IPS-NIHi7 (cell line): ENCODE results near the gene CLPTM1L.
A peak's percentile ranks its signal among the peaks of the same experiment; 100 is the strongest.
"Not testable (repeated sequence)": the region's sequence is repeated elsewhere in the genome, so short reads cannot be mapped to it uniquely, and the experiment has no call there.

Source experiments
- DNase-seq: peaks from one replicate; pipeline ENCODE4 v3.0.0; 2012; ENCODE audit warnings: mixed read lengths; ENCODE audit errors: extremely low spot score

CLPTM1L gene

DNA sequence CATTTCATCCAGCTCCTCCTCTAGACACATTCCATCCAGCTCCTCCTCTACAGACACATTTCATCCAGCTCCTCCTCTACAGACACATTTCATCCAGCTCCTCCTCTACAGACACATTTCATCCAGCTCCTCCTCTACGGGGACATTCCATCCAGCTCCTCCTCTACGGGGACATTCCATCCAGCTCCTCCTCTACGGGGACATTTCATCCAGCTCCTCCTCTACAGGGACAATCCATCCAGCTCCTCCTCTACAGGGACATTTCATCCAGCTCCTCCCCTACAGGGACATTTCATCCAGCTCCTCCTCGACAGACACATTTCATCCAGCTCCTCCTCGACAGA lies 18.4 kb downstream of the CLPTM1L start:
- DNase-seq: not testable (repeated sequence)

DNA sequence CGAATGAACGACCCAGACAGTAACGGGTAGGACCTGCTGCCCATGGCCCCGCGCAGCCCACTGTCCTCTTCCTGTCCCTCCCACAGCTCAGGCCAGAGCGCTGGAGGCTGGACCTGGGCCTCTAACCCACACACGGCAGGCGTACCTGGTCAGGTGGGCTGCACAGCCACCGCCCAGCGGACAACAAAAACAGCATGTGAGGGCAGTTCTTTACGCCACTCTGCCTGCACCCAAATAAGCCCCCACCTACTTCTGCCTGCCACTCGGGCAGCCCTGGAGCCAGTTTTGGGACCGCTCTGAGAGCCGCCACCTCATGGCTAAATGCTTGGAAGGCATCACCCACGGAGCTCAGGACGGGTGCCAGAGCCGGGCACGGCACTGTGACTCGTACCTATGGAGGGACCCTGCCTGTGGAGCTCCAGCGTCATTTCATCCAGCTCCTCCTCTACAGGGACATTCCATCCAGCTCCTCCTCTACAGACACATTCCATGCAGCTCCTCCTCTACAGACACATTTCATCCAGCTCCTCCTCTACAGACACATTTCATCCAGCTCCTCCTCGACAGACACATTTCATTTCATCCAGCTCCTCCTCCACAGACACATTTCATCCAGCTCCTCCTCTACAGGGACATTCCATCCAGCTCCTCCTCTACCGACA lies 18.9 kb downstream of the CLPTM1L start:
- no peak for DNase-seq

DNA sequence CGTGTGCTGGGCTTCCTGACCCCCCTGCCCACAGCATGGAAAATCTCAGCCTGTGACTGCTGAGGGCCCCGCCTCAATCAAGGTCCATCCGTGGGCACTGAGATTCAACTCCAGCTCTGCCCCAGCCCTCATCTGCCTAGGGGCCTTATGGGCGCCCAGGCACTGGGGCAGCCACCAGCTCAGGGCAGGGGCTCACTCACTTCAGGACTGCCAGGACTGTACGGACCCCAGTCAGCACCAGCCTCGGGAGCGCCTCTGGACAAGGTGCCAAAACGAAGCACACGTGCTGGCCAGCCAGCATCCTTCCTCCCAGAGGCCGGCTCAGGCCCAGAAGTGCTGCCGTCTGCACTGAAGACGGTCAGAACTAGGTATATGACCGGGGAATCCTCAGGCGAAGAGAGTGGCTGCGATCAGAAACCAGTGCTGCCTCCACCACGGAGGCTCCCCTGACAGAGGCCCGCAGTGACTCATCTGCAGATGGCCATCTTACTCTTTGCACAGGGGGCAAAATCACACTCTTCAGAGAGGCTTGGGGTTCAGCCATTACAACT lies 19.6 kb downstream of the CLPTM1L start:
- no peak for DNase-seq

DNA sequence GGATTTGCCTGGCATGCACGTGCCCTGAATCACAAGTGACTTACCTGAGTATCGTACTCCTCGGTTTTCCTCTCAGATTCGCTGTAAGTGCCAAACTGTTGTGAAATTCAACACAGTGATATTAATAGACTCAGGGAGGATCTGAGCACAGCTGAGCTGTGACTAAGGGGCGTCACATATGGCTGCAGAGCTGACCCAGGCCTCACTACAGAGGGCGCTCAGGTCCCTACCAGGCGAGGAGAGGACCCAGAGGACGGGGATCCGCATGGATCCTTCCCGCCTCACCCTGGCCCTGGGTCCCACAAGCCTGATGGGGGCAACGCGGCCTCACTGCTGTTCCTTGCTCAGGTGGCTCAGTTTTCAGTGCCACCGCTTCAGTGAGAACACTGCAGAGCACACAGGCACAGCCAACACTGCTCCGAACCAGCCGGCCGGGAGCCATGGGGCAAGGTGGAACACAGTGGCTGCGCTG lies 20.1 kb downstream of the CLPTM1L start:
- DNase-seq: peak; percentile 38

DNA sequence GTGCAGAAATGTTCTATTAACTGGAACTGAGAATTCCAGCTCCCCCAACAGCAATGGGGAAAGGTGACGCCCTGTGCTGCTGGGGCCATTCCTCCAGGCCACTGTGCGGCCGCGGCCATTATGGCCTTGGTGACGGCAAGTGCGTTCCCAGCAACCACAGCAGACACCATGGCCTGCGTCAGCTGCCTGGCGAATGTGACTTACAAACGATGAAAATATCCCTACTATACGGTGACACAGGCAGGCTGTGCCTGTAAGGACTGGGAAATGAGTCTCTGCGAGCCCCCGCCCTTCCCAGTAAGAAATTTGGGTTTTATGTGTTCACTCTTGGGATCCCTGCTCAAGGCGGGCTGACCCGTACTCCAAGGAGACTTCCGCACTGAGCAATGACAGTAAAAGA lies 20.6 kb downstream of the CLPTM1L start:
- no peak for DNase-seq

DNA sequence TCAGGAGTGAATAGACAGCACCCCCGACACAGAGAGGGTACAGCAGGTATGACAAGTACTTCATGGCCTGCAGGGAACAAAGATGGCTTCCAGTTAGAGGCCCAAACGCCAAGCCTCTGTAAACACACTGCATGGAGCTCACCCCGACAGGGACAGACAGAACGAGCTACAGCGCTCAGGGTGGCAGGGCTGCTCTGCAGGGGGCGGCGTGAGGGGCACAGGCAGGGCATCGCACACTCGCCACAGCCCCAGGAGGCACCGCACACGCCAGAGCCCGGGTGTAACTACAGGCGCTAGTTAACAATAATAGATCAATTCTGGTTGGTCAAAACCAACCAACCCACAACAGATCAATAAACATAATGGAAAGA lies 21.1 kb downstream of the CLPTM1L start:
- no peak for DNase-seq

DNA sequence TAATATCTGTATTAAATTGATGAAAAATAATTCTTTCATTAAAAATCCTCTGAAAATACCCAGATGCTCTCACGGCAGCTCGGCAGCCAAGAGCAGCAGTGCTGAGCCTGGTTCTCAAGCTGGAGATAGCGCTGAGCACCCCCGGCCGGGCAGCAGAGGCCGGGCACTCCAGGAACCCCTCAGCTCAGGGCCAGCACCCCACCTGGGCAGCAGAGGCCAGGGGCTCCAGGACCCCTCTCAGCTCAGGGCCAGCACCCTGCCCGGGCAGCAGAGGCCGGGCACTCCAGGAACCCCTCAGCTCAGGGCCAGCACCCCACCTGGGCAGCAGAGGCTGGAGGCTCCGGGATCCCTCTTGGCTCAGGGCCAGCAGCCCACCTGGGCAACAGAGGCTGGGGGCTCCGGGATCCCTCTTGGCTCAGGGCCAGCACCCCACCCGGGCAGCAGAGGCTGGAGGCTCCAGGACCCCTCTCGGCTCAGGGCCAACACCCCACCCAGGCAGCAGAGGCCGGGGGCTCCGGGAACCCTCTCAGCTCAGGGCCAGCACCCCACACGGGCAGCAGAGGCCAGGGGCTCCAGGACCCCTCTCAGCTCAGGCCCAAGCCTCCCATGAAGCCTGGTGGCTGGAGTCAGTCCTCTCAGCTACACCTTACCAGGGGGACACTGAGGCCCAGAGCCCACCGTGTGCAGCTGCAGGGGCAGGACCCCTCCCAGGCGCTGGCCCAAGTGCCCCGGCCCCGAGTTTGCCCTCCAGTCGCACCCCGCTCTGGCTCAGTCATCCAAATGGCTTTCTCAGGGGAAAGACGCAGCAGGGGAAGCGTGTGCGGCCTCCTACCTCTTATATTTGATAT lies 21.7 kb downstream of the CLPTM1L start:
- DNase-seq: no peak

DNA sequence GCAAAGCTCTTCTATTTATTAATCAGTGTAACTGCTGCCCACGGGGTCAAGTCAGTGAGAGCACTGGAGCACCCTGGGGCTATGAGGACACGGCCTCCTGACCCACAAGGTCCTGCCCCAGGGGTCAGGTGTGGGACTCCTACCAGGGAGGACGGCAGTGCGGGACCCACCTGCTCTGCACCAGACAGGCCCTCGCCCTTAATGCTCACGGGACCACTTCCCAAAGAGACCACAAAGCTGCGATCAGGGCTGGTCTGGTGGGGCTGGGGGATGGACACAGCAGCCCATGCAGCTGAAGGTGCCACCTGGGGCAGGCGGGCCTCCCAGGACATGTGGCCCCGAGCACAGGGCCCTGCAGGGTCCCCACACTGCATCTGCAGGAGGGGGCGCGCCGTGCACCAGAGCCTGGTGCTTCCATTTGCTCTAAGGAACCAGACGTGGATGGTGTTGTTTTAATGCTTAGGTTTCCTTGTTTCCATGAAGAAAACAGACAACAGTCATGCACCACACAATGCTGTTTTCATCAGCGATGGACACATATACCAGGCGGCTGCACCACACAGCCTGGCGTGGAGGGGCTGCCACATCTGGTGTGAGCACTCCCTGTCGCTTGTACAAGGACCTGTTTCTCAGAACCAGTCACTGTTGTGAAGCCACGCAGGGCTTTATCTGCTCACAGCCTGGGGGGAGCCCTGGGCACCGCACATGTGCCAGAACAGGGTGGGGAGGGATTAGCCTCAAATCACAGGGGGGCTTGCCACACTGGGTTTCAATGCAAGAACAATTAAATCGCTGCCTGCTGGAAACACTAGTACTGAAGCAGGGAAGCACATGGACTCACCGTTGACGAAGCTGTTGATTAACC lies 22.6 kb downstream of the CLPTM1L start:
- DNase-seq: no peak

DNA sequence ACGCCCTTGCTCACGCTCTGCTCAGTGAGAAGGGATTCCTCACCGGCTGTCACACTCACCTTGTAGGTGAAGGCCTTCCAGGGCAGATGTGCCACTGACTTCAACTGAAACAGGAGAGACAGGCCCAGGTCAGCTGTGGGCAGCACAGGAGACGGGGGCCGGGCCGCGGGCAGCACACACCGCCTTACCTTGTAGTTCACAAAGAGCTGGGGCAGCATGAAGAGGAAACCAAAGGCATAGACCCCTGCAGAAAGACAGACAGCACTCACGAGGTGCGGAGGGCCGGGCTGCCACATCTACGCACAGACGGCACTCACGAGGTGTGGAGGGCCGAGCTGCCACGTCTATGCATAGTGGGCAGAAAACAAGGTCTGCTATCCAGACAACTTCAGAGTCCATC lies 23.3 kb downstream of the CLPTM1L start:
- DNase-seq: no peak

DNA sequence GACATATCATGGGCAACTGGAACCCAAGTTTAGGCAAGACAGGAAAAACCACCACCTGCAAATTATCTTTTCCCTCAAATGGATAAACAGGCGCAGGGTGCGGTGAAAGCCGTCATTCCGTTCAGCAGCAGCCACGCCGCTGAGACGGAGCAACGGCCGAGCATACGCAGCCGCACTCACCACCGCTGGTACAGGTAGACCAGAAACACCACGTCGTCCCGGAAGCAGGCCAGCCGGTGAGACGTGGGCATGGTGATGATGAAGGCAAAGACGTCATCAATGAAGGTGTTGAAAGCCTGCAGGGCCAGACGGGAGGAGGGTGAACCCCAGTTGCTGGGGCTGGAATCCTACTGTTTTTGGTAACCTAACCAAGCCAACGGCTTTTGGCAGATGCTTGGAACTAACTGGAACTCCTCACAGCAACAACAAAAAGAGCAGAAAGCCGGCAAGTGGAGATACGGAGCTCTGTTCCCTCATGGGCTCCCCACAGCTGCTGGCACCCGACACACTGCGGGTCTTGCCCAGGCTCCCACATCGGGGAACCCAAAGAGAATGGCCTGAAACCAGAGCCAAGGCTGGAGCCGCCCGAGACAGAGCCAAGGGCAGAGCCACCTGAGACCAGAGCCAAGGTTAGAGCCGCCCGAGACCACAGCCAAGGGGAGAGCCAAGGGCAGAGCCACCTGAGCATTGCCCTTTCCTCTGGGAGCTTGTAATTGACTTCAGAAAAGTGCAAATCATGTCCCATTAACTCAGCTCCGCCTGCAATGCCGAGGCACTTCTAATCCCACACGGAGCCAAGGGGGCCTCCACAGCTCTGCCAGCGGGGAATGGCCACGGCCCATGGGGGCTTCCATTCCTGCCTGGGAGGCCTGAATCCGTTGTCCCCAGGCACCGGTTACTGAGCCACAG lies 24.2 kb downstream of the CLPTM1L start:
- no peak for DNase-seq

DNA sequence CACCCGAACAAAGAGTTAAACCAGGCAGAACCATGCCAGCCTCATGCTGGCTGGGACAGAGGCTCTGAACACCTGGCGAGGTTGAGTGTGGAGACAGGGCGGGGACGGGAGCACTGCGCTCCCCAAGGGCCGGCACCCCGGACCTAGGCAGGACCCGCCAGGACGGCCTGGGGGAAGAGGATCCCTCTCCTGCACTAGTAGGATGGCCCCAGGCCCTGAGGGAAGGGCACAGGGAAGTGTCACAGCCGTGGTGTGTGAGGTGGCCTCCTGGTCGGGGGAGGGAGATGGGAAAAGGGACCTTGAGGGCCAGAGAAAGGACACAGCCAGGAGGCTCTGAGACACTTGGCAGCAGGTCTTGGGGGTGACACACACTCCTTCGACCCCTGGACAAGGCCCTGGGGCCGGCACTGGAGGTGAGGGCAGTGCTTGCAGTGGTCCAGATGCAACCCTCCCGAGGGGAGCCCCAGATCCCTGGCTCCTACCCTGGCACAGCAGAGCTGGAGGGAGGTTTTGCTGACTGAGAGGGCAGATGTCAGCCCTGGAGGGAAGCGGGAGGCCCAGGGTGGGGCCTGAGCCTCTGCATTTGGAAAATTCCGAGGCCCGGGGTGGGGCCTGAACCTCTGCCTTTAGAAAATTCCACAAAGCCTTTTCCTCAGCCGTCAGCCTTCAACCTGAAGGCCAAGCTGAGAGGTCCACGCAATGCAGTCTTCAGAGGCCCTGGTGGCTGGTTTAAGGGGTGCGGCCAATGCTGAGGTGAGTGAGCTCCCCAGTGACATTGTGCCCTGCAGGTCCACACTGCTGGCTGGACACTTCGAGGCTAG lies 25.3 kb downstream of the CLPTM1L start:
- no peak for DNase-seq

DNA sequence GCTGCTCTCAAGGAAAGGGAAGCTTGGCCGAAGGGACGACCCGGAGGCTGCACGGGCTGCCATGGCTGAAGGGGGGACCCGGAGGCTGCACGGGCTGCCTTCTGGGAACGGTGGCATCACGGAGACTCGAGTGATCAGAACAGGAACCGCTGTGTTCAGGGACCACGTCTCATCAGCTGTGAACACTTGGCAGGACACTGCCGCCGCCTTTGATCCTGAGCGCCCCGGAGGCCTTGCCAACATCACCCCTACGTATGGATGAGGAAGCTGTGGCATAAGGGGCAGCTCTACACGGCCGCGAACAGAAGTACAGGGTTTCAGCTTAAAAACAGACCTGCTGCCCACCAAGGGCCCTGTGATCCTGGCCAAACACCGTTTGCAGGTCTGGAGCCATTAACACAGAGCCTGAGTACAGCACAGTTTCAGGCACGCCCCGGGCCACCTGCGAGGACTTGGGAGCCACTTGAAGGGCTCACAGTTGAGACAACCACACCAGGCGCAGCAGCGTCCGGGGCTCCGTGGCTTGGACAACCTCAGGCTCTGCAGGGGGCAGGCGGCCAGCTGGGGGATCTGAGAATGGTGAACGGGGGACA lies 26.1 kb downstream of the CLPTM1L start:
- DNase-seq: no peak

DNA sequence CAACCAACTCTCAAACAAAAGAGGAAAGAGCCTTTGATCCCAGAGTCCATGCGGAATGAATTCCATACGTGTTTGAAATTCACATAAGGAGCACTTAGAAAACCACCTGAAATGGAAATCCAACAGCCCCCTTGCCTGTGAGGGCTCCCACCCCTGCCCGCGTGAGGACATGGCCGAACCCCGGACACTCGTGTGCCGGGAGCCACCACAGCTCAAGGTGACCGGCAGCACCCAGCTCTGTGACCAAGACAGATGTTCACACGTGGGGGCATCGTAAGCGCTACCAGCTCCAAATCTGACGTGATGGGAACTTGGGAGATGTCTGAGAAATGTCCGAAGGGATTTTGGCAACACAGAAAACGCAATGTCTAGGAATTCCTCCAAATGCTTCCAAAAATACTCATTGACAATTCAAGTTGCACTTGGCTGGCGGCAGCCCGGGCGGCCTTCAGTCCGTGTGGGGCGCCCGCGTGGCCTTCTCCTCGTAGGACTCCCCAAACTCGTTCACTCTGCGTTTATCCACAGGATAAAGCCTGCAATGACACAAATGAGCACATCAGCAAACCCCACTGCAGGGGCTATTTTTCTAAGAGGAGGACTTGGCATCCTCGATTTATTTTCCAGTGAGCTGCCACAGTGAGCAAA lies 26.9 kb downstream of the CLPTM1L start:
- DNase-seq: no peak

DNA sequence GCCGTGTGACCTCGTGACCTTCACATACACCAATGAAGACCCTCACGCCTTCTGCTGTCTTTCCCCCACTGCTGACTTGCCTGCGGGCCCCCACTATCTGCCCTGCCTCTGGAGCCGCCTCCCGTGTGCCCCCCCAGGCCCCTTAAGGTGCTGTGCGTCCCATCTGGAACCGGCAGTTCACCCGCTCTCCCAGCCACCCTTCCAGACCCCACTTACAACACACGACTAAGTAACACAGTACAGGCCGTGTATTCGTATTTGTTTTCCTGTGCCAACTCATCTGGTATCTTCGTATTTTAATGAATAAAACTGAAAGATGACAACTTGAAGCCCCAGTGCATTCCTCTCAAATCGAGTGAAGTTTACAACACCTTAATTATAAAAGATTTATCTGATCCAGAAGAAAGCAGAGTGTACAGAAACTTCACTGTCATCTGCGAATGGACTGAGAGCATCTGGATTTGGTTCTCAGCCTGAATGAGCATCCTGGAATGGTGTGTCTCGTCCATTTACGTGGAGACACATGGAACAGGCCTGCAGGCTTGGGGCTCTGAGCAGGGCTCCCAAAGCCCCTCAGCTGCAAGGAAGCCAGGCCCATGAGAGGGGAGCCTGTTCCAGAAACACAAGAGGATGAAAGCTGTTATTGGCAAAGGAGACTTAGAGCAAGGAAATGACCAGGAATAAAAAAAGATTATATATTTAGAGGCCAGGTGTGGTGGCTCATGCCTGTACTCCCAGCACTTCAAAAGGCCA lies 28.1 kb downstream of the CLPTM1L start:
- DNase-seq: no peak

DNA sequence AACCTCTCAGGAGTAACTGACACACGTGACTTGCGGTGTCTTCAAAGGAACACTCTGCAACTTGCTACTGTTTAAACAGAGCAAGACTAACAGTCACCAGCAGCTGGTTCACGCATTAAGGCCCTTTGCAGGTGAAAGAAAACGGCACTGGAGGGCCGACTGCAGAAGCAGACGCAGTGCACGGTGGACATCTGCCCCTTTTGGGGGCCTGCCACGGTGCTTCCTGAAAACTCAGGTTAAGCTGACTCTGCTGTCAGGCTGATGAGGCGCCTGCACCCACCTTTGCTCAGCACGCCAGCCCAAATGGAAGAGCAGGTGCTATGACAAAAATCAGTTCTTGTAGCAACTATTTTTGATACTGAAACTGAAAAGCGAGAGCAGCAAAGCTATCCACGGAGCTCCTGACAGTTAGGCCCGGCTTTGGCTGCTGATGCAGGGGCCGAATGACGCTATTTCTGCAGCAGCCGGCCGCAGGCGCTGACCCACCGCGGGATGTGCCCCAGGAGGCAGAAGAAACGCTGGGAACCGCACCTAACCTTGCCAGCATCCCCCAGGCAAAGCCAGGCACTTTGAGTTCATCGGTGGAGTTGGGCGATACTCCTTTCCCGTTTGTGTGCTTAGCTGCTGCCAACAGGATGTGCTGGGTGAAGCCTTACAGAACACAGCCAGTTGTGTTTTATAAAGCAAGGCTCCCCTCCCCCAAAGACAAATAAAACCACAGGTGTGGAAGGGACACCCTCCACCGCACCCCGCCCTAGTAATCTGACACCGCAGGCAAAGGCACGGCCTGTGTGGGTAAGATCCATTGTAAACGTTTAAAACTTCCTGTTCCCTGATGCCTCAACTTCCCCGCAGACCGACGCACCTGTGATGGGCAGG lies 29.0 kb downstream of the CLPTM1L start:
- peak; percentile 60 for DNase-seq

DNA sequence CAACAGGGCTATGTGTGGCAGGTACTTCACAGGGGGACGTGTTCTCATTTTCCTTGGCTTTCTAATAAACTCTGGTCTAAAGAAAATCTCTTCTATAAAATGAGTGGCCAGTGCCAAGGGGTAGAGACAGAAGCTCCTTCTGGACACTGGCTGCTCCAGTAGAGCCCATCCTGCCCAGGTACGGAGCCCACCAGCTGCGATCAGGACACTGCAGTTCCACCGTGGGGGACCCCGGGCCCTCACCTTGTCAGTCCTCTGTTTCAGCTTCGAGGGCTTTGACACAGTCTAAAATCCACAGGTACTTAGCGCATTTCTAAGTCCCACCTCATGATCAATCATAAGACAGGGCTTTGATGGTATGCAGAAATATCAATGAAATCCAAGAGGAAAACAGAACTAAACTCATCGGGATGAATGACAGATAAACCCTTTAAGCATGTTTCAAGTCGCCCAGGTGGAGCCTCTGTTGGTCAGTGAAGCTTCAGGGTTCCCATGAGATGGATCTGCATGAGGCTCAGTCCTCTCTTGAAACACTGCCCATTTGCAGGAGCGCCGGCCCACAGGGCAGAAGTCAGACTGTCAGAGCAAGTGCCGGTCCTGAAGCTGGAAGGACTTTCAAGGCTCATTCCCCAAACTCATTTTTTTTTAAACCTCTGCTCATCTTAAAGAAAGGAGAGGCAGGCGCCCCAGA lies 29.7 kb downstream of the CLPTM1L start:
- no peak for DNase-seq

DNA sequence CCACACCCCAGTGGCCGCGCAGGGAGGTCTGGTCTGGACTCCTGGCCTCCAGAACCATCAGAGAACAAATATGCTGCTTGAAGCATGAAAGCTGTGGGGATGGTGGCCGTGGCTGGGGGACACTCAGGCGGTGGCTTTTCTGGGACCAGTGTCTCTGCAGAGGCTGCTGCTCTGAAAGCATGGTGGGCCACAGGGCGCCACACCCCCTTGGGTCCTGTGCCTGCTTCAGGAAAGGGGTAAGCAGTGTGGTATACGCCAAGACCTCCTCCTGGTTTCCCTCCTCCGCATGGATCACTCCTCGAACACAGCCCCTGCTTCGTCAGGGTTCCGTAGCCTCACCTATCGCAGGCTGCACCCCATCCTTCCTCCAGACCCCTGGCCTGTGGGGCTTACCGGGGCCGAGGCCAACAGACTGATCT lies 30.3 kb downstream of the CLPTM1L start:
- no peak for DNase-seq
